ENCODE results near the gene MAP2K6. TPM values are rescaled to one million over a fixed set of nuclear protein-coding genes. Genes with fewer than 3 reads are reported as not detected.

The MAP2K6 gene
- total RNA-seq, 1 experiment from 2014 or later, result 12.2 TPM

DNA sequence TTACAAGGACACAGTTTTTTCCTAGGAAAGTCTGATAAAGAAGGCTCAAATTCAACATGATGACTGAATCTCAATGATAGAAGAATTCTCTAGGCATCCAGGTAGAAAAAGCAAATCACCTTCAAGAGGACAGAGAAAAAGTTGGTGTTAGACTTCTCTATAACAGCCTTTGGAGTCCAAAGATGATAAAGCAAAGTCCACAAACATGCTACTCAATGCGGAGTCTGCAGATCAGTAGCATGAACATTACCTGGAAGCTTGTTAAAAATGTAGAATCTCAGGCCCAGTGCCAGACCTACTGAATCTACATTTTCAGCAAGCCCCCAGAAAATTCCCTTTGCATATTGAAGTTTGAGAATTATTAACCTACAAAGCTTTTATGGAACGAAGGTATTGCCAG lies 41.4 kb upstream of the MAP2K6 start:
- H3K9ac ChIP-seq (ENCODE audit: low read length), result no peak overlapping the region
- no peaks in the 10 kb centered on the region for H3K79me2 ChIP-seq (ENCODE audit: low read length)
- H3F3A ChIP-seq (ENCODE audit: low read length, unreplicated experiment), result no peaks in the 10 kb centered on the region
- TF ChIP-seq CTCF (conservative IDR thresholded peaks at IDR 0.05; ENCODE audit: low read depth, low read length) (no peak), EZH2phosphoT487 (IDR thresholded peaks at IDR 0.05; ENCODE audit: borderline replicate concordance, low read length) (no peak), EZH2 (IDR thresholded peaks at IDR 0.05; ENCODE audit: low read length, unreplicated experiment) (no peak)
- no peak overlapping the region for H3K4me3 ChIP-seq (ENCODE audit: low read length)
- no peak overlapping the region for H3K27ac ChIP-seq (ENCODE audit: low read length)
- POLR2A ChIA-PET (ENCODE audit: unreplicated experiment), result no interaction called here
- H3K27me3 ChIP-seq (ENCODE audit: low read length), result no peaks in the 10 kb centered on the region
- H3K4me1 ChIP-seq (ENCODE audit: insufficient read depth, low read length), result no peaks in the 10 kb centered on the region
- H3K9me3 ChIP-seq (ENCODE audit: low read length), result no peaks in the 10 kb centered on the region
- BruUV-seq (replicated peaks), result no TSS peak
- CTCF ChIA-PET, result no interaction called here
- H3K4me2 ChIP-seq (ENCODE audit: low read length), result no peak overlapping the region
- DNase-seq (no peak), ATAC-seq (no peak)
- H3K36me3 ChIP-seq (ENCODE audit: low read depth, low read length), result no peaks in the 10 kb centered on the region
- H2AFZ ChIP-seq (ENCODE audit: low read length), result no peak overlapping the region
- intact Hi-C loops (cut with micrococcal nuclease), result no loop called here
- no peaks in the 10 kb centered on the region for H3K9me2 ChIP-seq (replicated peaks; ENCODE audit: low read length)
- no peaks in the 10 kb centered on the region for H4K20me1 ChIP-seq (ENCODE audit: low read length)

- no peaks in the 10 kb centered on the region for H3K79me2 ChIP-seq (ENCODE audit: low read length)
- TF ChIP-seq CTCF (conservative IDR thresholded peaks at IDR 0.05; ENCODE audit: low read depth, low read length), result no peak
- H3K4me1 ChIP-seq (ENCODE audit: insufficient read depth, low read length), result no peaks in the 10 kb centered on the region
- no peak overlapping the region for H3K4me3 ChIP-seq (ENCODE audit: low read length)
- POLR2A ChIA-PET (ENCODE audit: unreplicated experiment), result no interaction called here
- H3K27ac ChIP-seq (ENCODE audit: low read length), result no peak overlapping the region
- intact Hi-C loops (cut with micrococcal nuclease), result no loop called here
- no peak for DNase-seq
- ATAC-seq, result no peak
- no peaks in the 10 kb centered on the region for H3K36me3 ChIP-seq (ENCODE audit: low read depth, low read length)
- no peak overlapping the region for H3K9ac ChIP-seq (ENCODE audit: low read length)
- H2AFZ ChIP-seq (ENCODE audit: low read length), result no peak overlapping the region
- H4K20me1 ChIP-seq (ENCODE audit: low read length), result no peaks in the 10 kb centered on the region
- H3K4me2 ChIP-seq (ENCODE audit: low read length), result no peak overlapping the region
- H3K27me3 ChIP-seq (ENCODE audit: low read length), result no peaks in the 10 kb centered on the region
- H3K9me3 ChIP-seq (ENCODE audit: low read length), result no peaks in the 10 kb centered on the region
- no peaks in the 10 kb centered on the region for H3F3A ChIP-seq (ENCODE audit: low read length, unreplicated experiment)
- CTCF ChIA-PET, result no interaction called here
- no TSS peak for BruUV-seq (replicated peaks)
- H3K9me2 ChIP-seq (replicated peaks; ENCODE audit: low read length), result no peaks in the 10 kb centered on the region
These were observed 39.3 kb upstream of the MAP2K6 start for GRCh38 chr17:69375229-69375628.

GRCh38 chr17:69388822-69389442 lies 25.6 kb upstream of the MAP2K6 start:
- ATAC-seq, result no peak
- no peak overlapping the region for H3K4me3 ChIP-seq (ENCODE audit: low read length)
- no peaks in the 10 kb centered on the region for H3K4me1 ChIP-seq (ENCODE audit: insufficient read depth, low read length)
- peak; percentile 19 for DNase-seq
- ChIA-PET CTCF (no interaction called here), POLR2A (ENCODE audit: unreplicated experiment) (no interaction called here)
- H3K27me3 ChIP-seq (ENCODE audit: low read length), result peaks cover 4% of the 10 kb centered on the region; the same call in 1 of the 2 replicates
- no peak overlapping the region for H3K4me2 ChIP-seq (ENCODE audit: low read length)
- no peak overlapping the region for H3K9ac ChIP-seq (ENCODE audit: low read length)
- no peaks in the 10 kb centered on the region for H4K20me1 ChIP-seq (ENCODE audit: low read length)
- intact Hi-C loops (cut with micrococcal nuclease), result no loop called here
- no peak; the same call in 1 of the 2 replicates for TF ChIP-seq CTCF (conservative IDR thresholded peaks at IDR 0.05; ENCODE audit: low read depth, low read length)
- TF ChIP-seq EZH2phosphoT487 (IDR thresholded peaks at IDR 0.05; ENCODE audit: borderline replicate concordance, low read length), result no peak
- no peak for TF ChIP-seq EZH2 (IDR thresholded peaks at IDR 0.05; ENCODE audit: low read length, unreplicated experiment)
- no peaks in the 10 kb centered on the region for H3K36me3 ChIP-seq (ENCODE audit: low read depth, low read length)
- no peaks in the 10 kb centered on the region for H3K9me2 ChIP-seq (replicated peaks; ENCODE audit: low read length)
- H3K27ac ChIP-seq (ENCODE audit: low read length), result no peak overlapping the region
- no peaks in the 10 kb centered on the region for H3F3A ChIP-seq (ENCODE audit: low read length, unreplicated experiment)
- no TSS peak for BruUV-seq (replicated peaks)
- H3K9me3 ChIP-seq (ENCODE audit: low read length), result no peaks in the 10 kb centered on the region
- no peaks in the 10 kb centered on the region for H3K79me2 ChIP-seq (ENCODE audit: low read length)
- H2AFZ ChIP-seq (ENCODE audit: low read length), result no peak overlapping the region

Measured in PC-3 (cell line).